Measurements from ENCODE around the gene RNF32.
"Not testable (repeated sequence)": the region's sequence is repeated elsewhere in the genome, so short reads cannot be mapped to it uniquely, and the experiment has no call there.

RNF32 gene

DNA sequence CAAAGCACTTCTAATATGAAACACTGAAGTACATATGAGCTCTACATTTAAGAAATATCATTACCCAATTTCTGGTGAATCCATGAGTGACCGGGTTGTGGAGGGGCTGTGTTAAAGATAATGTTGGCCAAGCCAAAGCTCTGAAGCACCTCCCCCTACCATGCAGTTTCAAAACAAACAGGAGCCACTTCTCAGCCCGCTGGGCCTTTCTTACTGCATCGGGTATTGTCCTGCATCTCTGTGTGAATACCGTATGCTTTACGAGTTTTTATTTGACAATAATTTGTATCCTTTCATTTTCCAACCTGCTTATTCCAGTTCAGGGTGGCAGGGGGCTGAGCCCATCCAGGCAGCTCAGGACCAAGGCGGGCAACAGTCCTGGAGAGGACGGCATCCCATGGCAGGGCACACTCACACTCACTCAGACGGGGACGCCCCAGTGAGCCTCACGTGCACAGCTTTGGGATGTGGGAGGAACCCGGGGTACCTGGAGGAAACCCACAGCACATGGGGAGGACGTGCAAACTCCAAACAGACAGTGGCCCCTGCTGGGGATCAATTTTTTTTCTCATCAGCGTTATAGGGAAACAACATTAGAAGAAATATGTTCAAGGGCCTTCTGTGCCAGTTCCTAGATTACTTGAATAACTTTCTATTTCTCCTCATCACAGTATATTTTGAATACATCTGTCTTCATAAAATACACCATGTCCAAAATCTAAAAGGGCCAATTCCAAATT, 1.9 kb downstream of the RNF32 start:
- no peak for DNase-seq

GRCh38 chr7:156647330-156647729, 6.8 kb downstream of the RNF32 start:
- DNase-seq, result not testable (repeated sequence)

DNA sequence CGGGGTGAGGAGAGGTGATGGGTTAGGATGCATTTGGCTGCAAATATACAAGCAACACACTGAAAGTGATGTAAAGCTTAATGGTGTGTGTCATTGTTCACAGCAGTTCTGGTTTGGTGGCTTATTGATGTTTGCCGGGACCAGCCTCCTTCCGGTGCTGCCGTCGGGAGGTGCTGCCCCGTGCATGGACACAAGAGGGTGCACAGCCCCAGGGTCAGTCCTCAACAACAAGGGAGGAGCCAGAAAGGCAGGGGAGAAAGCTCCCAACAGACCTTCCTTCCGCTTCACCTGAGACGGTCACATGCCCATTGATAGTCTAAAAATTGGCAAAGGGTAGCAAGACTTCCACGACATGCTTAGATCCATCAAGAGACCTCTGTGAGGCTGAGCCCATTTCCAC, 9.5 kb downstream of the RNF32 start:
- no peak for DNase-seq

- no peak for DNase-seq
Measured at GRCh38 chr7:156651474-156651873, 10.9 kb downstream of the RNF32 start.

DNA sequence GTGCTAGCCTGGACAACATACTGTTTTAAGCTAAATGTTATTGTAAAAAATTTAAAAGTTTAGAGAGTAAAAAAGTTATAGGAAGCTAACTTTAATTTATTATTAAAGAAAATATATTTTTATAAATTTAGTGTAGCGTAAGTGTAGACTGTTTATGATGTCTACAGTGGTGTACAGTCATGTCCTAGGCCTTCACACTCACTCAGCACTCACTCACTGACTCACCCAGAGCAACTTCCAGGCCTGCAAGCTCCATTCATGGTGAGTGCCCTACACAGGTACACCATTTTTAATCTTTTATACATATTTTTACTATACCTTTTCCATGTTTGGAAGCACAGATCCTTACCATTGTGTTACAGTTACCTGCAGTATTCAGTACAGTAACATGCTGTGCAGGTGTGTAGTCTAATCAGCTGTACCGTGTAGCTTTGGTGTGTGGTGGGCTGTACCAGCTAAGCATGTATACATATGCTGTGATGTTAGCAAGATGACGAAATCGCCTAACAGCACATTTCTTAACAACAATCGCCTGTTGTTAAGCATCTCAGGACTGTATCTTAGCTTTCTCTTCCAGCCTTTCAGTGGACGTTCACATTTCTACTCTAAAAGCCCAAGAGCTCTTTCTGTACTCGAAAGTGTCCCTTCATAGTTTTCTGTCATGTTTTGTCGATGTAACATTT, 12.5 kb downstream of the RNF32 start:
- no peak for DNase-seq

DNA sequence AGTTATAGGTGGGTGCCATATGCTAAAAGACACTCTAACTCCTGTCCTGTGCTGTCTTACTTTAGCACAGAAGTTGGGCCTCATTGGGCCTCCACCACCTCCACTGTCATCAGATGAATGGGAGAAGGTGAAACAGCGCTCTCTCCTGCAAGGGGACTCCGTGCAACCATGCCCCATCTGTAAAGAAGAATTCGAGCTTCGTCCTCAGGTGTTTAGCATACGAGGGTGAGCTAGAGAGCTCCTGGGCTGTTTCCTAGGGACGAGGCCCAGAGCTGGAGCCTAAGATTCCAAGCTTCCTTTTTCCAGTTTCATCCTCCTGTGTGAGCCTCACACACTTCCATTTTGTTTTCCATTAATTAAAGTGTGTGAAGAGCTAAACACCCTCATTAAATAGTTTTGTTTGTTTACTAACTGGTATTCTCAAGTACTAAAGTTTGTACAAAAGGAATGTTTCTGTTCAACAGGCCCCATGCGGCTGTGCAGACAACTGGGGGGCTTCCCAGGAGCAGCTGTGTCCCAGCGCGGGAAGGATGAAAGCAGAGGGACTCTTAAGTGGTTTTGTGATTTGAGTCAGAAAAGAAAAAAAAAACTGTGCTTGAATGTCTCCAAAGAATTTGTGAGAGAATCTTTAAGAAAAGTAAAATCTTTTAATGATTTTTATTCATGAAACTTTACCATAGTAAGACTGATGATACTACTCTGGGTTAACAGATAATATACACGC, 14.1 kb downstream of the RNF32 start:
- DNase-seq, result no peak

GRCh38 chr7:156655251-156655650, 14.7 kb downstream of the RNF32 start:
- no peak for DNase-seq

DNA sequence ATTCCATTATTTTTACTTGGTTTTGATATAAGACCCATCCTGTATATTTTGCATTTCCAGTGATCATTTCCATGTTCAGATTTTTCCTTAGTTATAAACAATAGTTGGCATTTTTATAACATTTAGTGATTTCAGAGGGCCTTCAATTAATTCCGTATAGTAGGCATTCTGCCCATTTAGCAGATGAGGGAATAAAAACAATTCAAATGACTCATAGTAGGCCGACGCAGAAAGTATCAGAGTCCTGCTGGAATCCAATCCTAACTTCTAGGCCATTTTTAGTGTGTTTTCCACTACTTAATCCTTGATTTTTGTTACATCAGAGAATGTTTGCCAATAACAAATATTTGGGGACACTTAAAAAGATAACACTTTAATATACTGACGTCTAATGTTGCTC, 15.4 kb downstream of the RNF32 start:
- DNase-seq, result no peak

DNA sequence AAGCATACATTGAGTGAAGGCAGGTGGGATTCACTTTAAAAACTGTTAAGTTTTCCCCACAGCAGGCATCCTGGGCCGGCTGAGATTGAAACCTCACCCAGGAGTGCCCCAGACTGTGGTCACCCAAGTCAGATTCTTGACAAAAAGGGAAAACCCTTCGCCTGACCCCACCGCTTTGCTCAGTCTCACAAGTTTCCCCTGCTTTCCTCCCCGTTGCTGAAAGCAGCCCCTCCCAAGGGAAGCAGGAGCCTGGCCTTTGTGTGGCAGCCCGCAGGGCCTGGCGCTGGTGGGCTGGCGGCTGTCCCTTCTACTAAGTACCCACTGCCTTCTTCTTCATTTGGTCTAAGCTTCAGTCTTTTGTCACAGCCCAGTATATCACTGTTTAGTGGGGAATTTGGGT, 16.0 kb downstream of the RNF32 start:
- no peak for DNase-seq

DNA sequence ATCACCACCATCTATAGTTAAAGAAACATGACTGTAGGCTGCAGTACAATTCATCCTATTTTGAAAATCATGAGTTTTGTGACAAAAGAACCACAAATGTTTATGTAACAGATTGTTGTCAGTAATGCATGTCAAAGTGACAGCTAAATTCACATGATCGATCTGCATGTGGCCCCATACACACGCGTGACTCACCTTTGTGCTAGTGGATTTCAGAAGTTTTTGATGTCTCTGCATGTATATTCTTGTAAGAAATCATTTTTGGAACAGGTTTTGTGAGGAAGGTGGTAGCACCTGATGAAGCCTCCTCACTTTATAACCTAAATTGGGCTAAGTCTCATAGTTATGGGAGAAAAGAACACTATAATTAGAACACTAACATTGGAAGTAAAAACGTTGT, 17.1 kb downstream of the RNF32 start:
- no peak for DNase-seq

DNA sequence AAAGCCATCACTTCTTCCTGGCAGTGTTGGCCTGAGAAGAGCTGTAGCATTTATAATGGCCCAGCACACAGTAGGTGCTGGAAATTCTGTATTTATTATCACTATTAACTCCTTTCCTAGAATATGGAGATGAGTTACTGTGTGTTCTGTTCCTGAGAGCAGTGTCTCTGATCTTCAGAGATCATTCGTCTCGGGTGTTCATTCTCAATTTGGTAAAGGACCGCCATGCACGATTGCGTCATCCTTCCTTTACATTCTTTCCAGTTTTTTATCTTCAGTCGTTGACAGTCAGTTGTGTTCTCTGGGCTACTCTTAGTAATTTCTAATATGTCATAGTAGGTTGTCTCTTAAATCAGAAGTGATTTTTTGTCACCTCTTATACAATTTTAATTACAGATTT, 18.6 kb downstream of the RNF32 start:
- DNase-seq, result no peak

GRCh38 chr7:156659961-156660360, 19.4 kb downstream of the RNF32 start:
- no peak for DNase-seq

- DNase-seq, result no peak
Measured at GRCh38 chr7:156661637-156662036, 21.1 kb downstream of the RNF32 start.

- no peak for DNase-seq
Measured at GRCh38 chr7:156662277-156662676, 21.7 kb downstream of the RNF32 start.

DNA sequence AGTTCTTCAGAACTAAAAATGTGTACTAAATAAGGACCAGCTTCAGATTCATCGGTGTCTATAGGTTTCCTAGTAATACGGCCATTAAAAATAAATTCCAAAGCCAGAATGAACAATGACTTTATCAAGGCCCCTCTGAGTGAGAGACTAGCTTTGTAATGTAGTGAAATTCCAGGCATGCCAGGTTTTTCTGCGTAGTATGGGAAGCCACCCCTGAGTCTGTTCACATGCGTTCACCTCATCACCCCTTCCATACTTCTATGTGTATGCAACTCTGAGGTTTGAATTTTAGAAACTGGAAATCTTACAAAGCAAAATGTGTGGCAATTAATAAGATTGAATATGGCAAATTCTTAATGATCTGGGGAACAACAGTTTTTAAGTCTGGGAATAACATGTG, 24.5 kb downstream of the RNF32 start:
- no peak for DNase-seq

GRCh38 chr7:156666368-156667109, 26.0 kb downstream of the RNF32 start:
- no peak for DNase-seq

- DNase-seq, result no peak
Measured at GRCh38 chr7:156667110-156667426, 26.5 kb downstream of the RNF32 start.

GRCh38 chr7:156668130-156668741, 27.7 kb downstream of the RNF32 start:
- DNase-seq, result no peak

DNA sequence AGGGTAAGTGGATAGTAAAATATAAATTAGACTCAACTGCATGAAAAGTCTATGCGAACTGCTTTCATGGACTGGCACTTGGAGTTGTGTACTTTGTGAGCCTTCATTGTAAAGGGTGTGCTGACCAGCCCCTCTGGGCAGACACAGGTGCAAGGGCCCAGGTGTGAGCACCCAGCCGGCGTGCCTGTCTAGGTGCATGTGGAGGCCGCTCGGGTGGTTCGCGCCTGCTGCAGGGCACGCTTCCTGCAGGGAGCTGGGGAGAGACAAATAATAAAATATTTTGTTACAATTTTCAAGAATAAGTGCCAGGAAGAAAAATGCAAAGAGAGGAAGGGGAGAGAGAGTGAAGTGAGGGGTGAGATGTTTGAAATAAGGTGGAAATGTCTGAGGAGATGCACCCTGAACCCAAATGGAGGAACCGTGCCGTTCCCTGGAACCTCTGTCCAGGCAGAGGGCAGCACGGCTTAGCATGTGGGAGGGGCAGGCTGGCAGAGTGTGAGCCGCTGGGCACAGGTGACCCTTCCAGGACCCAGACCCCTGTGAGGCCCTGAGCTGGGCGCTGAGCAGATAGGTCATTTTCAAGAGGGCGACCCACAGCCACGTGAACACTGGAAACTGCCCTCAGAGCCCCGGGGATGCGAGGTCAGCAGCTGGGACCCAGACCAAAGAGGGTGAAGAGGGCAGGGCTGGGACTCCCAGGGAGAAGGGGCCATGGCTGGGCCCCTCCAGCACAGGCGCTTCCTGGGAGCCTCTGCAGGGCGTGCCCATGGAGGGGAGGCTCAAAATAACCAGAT, 28.7 kb downstream of the RNF32 start:
- DNase-seq, result no peak

DNA sequence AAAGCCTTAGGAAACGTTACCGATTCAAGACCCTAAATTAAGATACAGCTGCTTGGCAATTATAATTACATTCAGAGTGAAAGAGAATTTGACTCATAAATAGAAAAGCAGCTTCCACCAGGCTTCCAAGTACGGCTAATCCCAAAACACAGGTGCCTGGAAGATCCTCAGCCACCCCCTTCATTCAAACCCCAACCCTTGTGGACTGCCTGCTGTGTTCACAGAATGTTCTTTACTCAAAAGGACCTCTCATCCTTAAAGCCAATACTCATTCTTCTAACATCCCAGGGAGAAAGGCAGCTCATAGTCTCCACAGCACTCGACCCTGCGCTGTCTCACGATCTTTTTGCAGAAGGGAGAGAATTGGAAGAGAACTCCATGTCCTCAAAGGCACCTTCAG, 32.9 kb downstream of the RNF32 start:
- no peak for DNase-seq

GRCh38 chr7:156673902-156674301, 33.3 kb downstream of the RNF32 start:
- no peak for DNase-seq

GRCh38 chr7:156675721-156676120, 35.1 kb downstream of the RNF32 start:
- DNase-seq, result no peak

All from activated gamma-delta T cell treated with Interleukin-2 at 50 U/mL for 16 hours (primary cell).